Measurements from ENCODE around the gene MRPS18A. TPM values are rescaled to one million over a fixed set of nuclear protein-coding genes. Genes with fewer than 3 reads are reported as not detected.

The MRPS18A gene
- total and polyA plus RNA-seq, 9 of the 15 experiments (the other 6 are each of a cell fraction or from before 2014, with no cell fraction given): 87.5 to 243 (median 125) TPM

- Histone ChIP-seq H2AFZ (ENCODE audit: low read depth, low read length) (peak overlapping the region; percentile 34; the same call in 1 of the 2 replicates), H3K4me1 (replicated peaks in 1 of 2; ENCODE audit: control insufficient read depth in 2 of 2, insufficient read depth in 2 of 2, low read length in 2 of 2) (peaks cover 27 to 34% of the 10 kb centered on the region in 2 experiments)
- 54% methylated on average over 13 of the region's 13 CpGs for WGBS (ENCODE audit: insufficient coverage, low coverage, missing lambda C conversion rate)
These were observed 26.2 kb upstream of the MRPS18A start for GRCh38 chr6:43713643-43714310.

More at GRCh38 chr6:43713643-43714310, 26.2 kb upstream of the MRPS18A start:
- Histone ChIP-seq H3K27ac (ENCODE audit: extremely low read depth, low read depth, low read length) (no peak overlapping the region; the same call in 2 of the 3 replicates), H3K9me1 (ENCODE audit: control insufficient read depth, insufficient read depth, low read length) (no peaks in the 10 kb centered on the region), H3K9me3 (replicated peaks; ENCODE audit: control insufficient read depth, insufficient read depth, low read depth, low read length) (no peaks in the 10 kb centered on the region), H3K4me2 (ENCODE audit: insufficient read depth, low read length) (peak overlapping the region; percentile 28; the same call in 1 of the 2 replicates), H4K20me1 (replicated peaks; ENCODE audit: control insufficient read depth, insufficient read depth, low read length) (no peaks in the 10 kb centered on the region), H3K79me2 (ENCODE audit: control insufficient read depth, insufficient read depth, low read length) (no peaks in the 10 kb centered on the region), H3K27me3 (ENCODE audit: control insufficient read depth in 2 of 2, insufficient read depth in 2 of 2, low read length in 2 of 2) (no peaks in the 10 kb centered on the region), H3K9ac (ENCODE audit: insufficient read depth in 1 of 2, low read depth in 2 of 2, low read length in 2 of 2) (no peak overlapping the region; a peak in 1 of 4 replicates), H3K36me3 (ENCODE audit: control insufficient read depth, insufficient read depth, low read length) (no peaks in the 10 kb centered on the region), H3K4me3 (no peak overlapping the region)
- FAIRE-seq: no peak
- intact Hi-C loops (cut with micrococcal nuclease) (no loop called here), in situ Hi-C loops (cut with MboI) (no loop called here)
- no peak for TF ChIP-seq ELF1 (tag; IDR thresholded peaks at IDR 0.05)
- TF ChIP-seq ZFX (CRISPR knock-in tag; IDR thresholded peaks at IDR 0.05): peak; percentile 48; the same call in 1 of the 2 replicates
- TF ChIP-seq XRCC3 (IDR thresholded peaks at IDR 0.05): no peak
- 0 out of 6 replicates have a peak, but pooled peaks of 1 of the 3 experiments have one; percentile 21 for TF ChIP-seq ZBTB11 (CRISPR knock-in tag; IDR thresholded peaks at IDR 0.05)
- 0 out of 2 replicates have a peak, but pooled peaks have one; percentile 54 for TF ChIP-seq MBD1 (CRISPR knock-in tag; IDR thresholded peaks at IDR 0.05)
- peak; percentile 33; the same call in 1 of the 2 replicates for TF ChIP-seq NR4A1 (CRISPR knock-in tag; IDR thresholded peaks at IDR 0.05)
- TF ChIP-seq NR4A1 (tag; IDR thresholded peaks at IDR 0.05): no peak
- POLR2A ChIA-PET: interaction anchor here (0.6 to 3.4 kb wide), 6 partner anchors 11 to 534 kb away, joined by 4 to 17 read pairs (median 7); partner anchors contain the start of gene GTPBP2
- ATAC-seq: no peak
- DNase-seq (ENCODE audit: extremely low read depth in 1 of 4, low spot score in 3 of 4): no peak
- no TSS peak for BruUV-seq (replicated peaks)
- CTCF ChIA-PET (ENCODE audit: low intra/inter-chr PET ratio): no interaction called here
